Measurements from ENCODE around the gene GIN1. TPM values are rescaled to one million over a fixed set of nuclear protein-coding genes. Genes with fewer than 3 reads are reported as not detected.

GIN1 gene
- total and polyA plus RNA-seq, 2 experiments from 2014 or later = 5.8 to 9.6 TPM

GRCh38 chr5:103148213-103148612 is 28.3 kb upstream of the GIN1 start:
- Histone ChIP-seq H3K36me3 (ENCODE audit: insufficient read depth) (no peaks in the 10 kb centered on the region), H3K27me3 (ENCODE audit: insufficient read depth) (no peaks in the 10 kb centered on the region), H3K9me2 (ENCODE audit: insufficient read depth) (no peaks in the 10 kb centered on the region), H2AFZ (no peak overlapping the region), H3K27ac (ENCODE audit: low read depth) (no peak overlapping the region), H3K4me2 (no peak overlapping the region), H3K4me3 (no peak overlapping the region), H3K4me1 (ENCODE audit: insufficient read depth) (no peaks in the 10 kb centered on the region), H3F3A (replicated peaks; ENCODE audit: low read depth) (no peaks in the 10 kb centered on the region), H3K79me2 (replicated peaks; ENCODE audit: insufficient read depth) (no peaks in the 10 kb centered on the region), H4K20me1 (replicated peaks; ENCODE audit: insufficient read depth) (no peaks in the 10 kb centered on the region)
- Mint-ChIP-seq H3K36me3 (ENCODE audit: low read depth) (no peaks in the 10 kb centered on the region), H3K4me1 (no peaks in the 10 kb centered on the region), H3K9me3 (no peaks in the 10 kb centered on the region), H3K4me3 (no peak overlapping the region), H3K27me3 (ENCODE audit: insufficient read depth, low read depth, poor library complexity) (no peaks in the 10 kb centered on the region), H3K27ac (no peak overlapping the region)
- ATAC-seq = no peak
- DNase-seq (ENCODE audit: low spot score) = no peak
- TF ChIP-seq ZNF114 (CRISPR knock-in tag; IDR thresholded peaks at IDR 0.05) (no peak), NANOG (IDR thresholded peaks at IDR 0.05; ENCODE audit: borderline replicate concordance) (no peak), ZNF462 (CRISPR knock-in tag; IDR thresholded peaks at IDR 0.05) (no peak), EZH2phosphoT487 (IDR thresholded peaks at IDR 0.05; ENCODE audit: unreplicated experiment) (no peak), JUNB (IDR thresholded peaks at IDR 0.05; ENCODE audit: unreplicated experiment) (no peak), STAT1 (IDR thresholded peaks at IDR 0.05; ENCODE audit: unreplicated experiment) (no peak), REST (IDR thresholded peaks at IDR 0.05; ENCODE audit: unreplicated experiment) (no peak), ZNF331 (CRISPR knock-in tag; IDR thresholded peaks at IDR 0.05; ENCODE audit: low read depth) (no peak), POLR2AphosphoS5 (IDR thresholded peaks at IDR 0.05; ENCODE audit: low read depth) (no peak), EZH2 (IDR thresholded peaks at IDR 0.05; ENCODE audit: low read depth, unreplicated experiment) (no peak), CREB1 (CRISPR knock-in tag; IDR thresholded peaks at IDR 0.05; ENCODE audit: low read depth) (no peak)
- TF ChIP-seq, protein P1, sequence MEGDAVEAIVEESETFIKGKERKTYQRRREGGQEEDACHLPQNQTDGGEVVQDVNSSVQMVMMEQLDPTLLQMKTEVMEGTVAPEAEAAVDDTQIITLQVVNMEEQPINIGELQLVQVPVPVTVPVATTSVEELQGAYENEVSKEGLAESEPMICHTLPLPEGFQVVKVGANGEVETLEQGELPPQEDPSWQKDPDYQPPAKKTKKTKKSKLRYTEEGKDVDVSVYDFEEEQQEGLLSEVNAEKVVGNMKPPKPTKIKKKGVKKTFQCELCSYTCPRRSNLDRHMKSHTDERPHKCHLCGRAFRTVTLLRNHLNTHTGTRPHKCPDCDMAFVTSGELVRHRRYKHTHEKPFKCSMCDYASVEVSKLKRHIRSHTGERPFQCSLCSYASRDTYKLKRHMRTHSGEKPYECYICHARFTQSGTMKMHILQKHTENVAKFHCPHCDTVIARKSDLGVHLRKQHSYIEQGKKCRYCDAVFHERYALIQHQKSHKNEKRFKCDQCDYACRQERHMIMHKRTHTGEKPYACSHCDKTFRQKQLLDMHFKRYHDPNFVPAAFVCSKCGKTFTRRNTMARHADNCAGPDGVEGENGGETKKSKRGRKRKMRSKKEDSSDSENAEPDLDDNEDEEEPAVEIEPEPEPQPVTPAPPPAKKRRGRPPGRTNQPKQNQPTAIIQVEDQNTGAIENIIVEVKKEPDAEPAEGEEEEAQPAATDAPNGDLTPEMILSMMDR (conservative IDR thresholded peaks at IDR 0.05; ENCODE audit: low read depth in 2 of 2) = no peak
- TF ChIP-seq, protein P2, sequence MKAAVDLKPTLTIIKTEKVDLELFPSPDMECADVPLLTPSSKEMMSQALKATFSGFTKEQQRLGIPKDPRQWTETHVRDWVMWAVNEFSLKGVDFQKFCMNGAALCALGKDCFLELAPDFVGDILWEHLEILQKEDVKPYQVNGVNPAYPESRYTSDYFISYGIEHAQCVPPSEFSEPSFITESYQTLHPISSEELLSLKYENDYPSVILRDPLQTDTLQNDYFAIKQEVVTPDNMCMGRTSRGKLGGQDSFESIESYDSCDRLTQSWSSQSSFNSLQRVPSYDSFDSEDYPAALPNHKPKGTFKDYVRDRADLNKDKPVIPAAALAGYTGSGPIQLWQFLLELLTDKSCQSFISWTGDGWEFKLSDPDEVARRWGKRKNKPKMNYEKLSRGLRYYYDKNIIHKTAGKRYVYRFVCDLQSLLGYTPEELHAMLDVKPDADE (IDR thresholded peaks at IDR 0.05) = no peak
